Endothelial cell of hepatic sinusoid (primary cell): ENCODE data around the gene KCNT1.

ENCODE experiments used
- in situ Hi-C: cut with HindIII; loops from 2 replicates; pipeline ENCODE4 v1.10.0; 2017; ENCODE audit warnings: low sequenced_read_pairs

KCNT1 gene

GRCh38 chr9:135776893-135777622 lies 75.1 kb downstream of the KCNT1 start:
- in situ Hi-C loops, result no loop called here

DNA sequence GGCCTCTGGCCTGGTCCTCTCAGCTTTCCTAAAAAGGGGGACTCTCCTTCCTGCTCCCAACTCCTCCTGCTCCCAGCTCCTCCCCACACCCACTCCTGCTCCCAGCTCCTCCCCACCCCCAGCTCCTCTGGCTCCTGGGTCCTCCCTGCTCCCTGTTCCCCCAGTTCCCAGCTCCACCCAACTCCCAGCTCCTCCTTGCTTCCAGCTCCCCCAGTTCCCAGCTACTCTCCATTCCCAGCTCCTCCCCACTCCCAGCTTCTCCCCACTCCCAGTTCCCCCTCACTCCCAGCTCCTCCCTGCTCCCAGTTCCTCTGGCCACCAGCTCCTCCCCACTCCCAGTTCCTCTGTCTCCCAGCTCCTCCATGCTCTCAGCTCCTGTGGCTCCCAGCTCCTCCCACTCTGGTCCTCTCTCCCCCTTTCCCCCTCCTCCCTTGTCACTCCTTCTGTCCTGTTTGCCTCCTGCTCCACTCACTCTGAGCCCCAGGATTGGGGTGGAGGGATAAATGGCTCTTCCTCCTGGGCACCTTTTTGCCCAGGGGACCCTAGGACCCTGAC lies 75.7 kb downstream of the KCNT1 start:
- in situ Hi-C loops, result no loop called here

- in situ Hi-C loops, result no loop called here
Observed at GRCh38 chr9:135778421-135778820, 76.4 kb downstream of the KCNT1 start.

DNA sequence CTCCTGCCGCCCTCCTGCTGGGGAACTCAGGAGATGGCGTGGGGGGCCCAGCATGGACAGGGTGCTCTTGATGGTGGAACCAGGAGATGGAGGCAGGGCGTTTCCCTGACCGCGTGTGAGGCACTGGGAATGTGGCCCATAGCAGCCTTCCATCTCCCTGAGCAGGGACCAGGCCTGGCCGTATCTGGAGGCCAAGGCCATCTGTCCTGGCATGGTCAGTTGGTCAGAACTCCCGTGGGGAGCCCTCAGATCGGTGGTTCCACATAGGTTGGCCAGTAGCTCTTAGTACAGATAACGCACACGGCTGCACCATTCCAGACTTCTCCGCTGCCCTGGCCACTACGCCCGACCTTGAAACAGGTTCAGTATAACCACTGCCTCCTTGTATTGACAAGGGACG lies 77.6 kb downstream of the KCNT1 start:
- in situ Hi-C loops, result no loop called here

GRCh38 chr9:135780086-135780485 lies 78.1 kb downstream of the KCNT1 start:
- in situ Hi-C loops, result no loop called here

GRCh38 chr9:135780626-135781025 lies 78.6 kb downstream of the KCNT1 start:
- in situ Hi-C loops, result no loop called here

DNA sequence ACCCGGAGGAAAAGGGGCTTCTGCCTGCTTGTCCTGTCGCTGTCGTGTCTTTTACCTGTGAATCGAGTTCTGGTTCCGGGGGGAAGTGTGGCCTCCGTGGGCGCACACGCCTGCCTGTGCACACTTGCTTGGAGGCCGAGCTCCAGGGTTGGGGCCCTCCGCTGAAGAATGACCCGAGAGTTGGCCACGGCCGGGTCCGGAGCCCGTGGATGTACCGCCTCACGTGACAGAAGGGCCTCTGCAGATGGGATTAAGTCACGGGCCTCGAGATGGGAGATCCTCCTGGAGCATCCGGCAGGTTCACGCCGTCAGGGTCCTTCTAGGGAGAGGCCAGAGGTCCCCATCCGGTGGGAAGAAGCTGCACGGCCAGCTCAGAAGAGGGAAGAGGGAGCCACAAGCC lies 81.0 kb downstream of the KCNT1 start:
- in situ Hi-C loops, result no loop called here

DNA sequence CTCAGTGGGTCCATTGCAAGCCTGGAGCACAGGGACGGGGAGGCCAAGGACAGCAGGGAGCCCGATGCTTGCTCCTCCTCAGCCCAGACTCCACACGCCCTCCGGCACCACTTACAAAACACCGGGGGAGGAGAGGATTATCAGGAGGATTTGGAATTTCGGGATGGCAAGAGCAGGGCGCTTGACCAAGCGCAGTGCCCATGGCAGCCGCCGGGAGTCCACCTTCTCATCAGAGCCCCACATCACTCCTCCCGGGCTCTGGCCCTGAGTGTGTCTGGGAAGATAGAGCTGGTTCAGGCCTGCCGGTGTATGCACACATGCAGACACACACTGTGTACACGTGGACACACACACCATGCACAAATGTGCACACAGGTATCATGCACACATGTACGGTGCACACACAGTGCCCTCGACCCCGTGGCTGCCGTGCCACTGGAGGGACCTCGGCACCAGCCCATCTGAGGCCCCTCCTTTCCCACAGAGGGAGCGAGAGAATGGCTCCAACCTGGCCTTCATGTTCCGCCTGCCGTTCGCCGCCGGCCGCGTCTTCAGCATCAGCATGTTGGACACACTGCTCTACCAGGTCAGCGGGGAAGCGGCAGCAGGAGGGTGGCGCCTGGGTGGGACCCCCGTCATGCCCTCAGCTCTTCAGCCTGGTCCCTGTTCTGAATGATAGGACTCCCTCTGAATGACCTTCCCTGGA lies 81.7 kb downstream of the KCNT1 start:
- in situ Hi-C loops, result no loop called here

DNA sequence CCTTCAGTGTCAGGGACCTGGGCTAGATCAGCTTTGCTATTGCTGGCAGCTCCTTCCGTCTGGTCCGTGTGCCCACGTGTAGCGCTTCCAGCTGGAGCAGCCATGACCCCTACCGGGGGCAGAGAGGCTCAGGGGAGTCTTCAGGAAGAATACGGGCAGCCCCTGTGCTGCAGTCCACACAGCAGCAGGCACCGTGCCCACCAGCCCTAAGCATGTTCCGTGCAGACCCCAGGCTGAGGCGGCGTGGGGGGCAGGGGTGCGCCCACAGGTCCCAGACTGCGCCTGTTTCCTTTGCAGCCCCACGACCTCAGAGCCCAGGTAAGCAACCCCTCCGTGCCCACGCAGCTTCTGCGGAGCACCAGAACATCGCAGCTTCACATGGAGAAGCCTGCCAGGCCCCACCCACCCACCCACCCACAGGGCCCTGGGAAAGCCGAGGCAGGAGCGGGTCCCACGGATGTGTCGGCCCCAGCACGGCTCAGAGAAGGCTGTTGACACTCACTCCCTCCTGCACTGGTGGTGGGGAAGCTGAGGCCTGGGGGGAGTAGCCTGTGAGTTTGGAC lies 83.1 kb downstream of the KCNT1 start:
- in situ Hi-C loops, result loop anchor here (5.0 kb wide), 1 partner anchor 68 kb away; no protein-coding TSS in a partner anchor

DNA sequence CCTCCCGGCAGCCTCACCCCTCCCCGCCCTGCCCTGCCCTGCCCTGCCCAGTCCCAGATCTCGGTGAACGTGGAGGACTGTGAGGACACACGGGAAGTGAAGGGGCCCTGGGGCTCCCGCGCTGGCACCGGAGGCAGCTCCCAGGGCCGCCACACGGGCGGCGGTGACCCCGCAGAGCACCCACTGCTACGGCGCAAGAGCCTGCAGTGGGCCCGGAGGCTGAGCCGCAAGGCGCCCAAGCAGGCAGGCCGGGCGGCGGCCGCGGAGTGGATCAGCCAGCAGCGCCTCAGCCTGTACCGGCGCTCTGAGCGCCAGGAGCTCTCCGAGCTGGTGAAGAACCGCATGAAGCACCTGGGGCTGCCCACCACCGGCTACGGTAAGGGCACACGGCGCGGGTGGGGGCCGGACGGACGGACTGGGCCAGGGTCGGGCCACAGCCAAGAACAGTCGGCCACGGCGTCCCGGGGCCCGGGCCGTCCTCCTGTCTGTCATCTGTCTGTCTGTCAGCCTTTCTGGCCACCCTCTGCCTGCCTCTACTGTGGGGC lies 84.2 kb downstream of the KCNT1 start:
- in situ Hi-C loops, result loop anchor here (5.0 kb wide), 1 partner anchor 69 kb away; no protein-coding TSS in a partner anchor

DNA sequence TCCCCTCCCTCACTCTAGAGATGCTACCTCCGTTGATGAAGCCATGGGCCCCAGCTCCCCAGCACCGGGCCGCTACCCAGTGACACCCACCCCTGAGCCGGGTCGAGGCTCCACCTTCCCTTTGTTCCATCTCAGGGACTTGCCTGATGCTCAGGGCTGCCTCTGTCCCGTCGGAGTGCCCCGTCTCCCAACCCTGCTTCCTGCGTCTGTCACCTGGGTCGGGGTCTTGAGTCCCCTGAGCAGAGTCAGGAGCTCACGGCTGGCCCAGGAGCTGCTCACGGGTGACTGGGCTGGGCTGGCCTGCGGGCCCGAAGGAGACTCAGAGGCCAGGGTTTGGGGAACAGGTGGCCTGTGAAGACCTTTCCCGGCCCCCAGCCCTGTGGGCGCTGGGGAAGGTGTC lies 85.3 kb downstream of the KCNT1 start:
- in situ Hi-C loops, result loop anchor here (5.0 kb wide), 1 partner anchor 70 kb away; no protein-coding TSS in a partner anchor

DNA sequence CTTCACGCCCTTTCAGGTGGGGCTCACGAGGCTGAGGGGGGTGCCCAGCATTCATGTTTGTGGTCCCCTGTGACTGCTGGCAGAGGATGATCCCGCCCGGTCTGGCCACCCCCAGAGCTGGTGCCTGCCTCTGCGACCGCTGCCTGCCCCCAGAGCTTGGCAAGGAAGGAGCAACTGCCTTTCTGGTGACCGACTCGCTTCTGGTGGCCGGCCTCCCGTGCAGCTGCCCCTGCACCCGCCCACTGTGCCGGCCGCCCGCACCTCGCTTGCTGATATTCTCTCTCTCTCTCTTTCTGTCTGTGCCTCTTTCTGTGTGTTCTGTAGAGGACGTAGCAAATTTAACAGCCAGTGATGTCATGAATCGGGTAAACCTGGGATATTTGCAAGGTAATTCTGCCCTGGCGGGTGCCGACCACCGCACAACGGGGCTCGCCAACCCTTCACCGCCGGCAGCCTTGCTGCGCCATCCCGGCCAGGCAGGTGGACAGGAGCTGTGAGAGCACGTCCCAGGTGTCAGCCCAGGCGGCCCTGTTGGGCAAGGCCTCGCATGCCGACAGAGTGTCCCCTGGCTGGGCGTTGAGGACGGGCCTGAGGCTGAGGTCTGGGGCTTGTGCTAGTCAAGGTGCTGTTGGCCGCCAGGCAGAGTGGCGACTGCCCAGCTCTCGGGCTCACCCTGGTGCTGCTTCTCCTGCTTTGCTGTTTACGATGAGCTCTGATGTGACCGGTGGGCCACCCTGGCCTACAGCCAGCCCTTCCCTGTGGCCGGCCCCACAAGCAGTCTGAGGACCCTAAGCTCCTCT lies 86.0 kb downstream of the KCNT1 start:
- in situ Hi-C loops, result loop anchor here (5.0 kb wide), 1 partner anchor 71 kb away; no protein-coding TSS in a partner anchor

GRCh38 chr9:135788576-135789300 lies 86.8 kb downstream of the KCNT1 start:
- in situ Hi-C loops, result loop anchor here (5.0 kb wide), 1 partner anchor 71 kb away; no protein-coding TSS in a partner anchor

GRCh38 chr9:135789838-135790291 lies 87.9 kb downstream of the KCNT1 start:
- in situ Hi-C loops, result loop anchor here (5.0 kb wide), 1 partner anchor 73 kb away; no protein-coding TSS in a partner anchor

DNA sequence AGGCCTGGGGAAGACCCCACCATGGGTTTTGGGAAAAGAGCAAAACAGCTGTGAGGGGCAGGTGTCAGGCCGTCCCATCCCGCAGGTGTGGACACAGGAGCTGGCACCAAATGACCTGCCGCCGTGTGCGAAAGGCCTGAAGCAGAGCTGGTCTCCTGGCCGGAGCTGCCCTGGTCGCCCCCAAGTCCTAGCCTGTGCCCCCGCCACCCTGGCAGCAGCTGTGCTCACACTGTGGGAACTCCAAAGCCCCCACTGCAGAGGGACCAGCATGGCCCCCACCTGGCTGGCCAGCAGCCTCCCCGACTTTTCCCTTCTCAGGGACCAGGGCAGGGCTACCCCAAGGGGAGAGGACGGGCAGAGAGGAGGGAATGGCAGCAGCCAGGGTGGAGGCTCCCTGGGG lies 88.4 kb downstream of the KCNT1 start:
- in situ Hi-C loops, result no loop called here

- in situ Hi-C loops, result no loop called here
Observed at GRCh38 chr9:135790850-135791249, 88.9 kb downstream of the KCNT1 start.

- in situ Hi-C loops, result no loop called here
Observed at GRCh38 chr9:135791431-135792267, 89.7 kb downstream of the KCNT1 start.

GRCh38 chr9:135792268-135793128 lies 90.5 kb downstream of the KCNT1 start:
- in situ Hi-C loops, result no loop called here
